ENCODE data around the gene UNK. TPM values are rescaled to one million over a fixed set of nuclear protein-coding genes. Genes with fewer than 3 reads are reported as not detected.
A peak's percentile ranks its signal among the peaks of the same experiment; 100 is the strongest.

Gene UNK
- total RNA-seq, 1 experiment from 2014 or later: 32.1 TPM

GRCh38 chr17:75778861-75779249 is 5.8 kb upstream of the UNK start:
- H3K4me1 ChIP-seq (ENCODE audit: control insufficient read depth, insufficient read depth, low read length): peaks cover 36% of the 10 kb centered on the region
- no TSS peak for BruUV-seq (replicated peaks)
- H3K9me3 ChIP-seq (ENCODE audit: control insufficient read depth, insufficient read depth, low read depth, low read length): no peaks in the 10 kb centered on the region
- H3K36me3 ChIP-seq (ENCODE audit: control insufficient read depth, insufficient read depth, low read length): peaks cover 28% of the 10 kb centered on the region
- in situ Hi-C loops (cut with HindIII; ENCODE audit: low pct_unique_long_range_greater_than_20kb, low sequenced_read_pairs) (no loop called here), intact Hi-C loops (cut with micrococcal nuclease; ENCODE audit: unreplicated experiment) (no loop called here)
- peak overlapping the region; percentile 92 for H3K27ac ChIP-seq (ENCODE audit: low read length)
- DNase-seq (ENCODE audit: low read depth, low spot score) (no peak), ATAC-seq (peak; percentile 8)
- ChIA-PET POLR2A (no interaction called here), CTCF (no interaction called here)
- no peak for TF ChIP-seq SIN3A (IDR thresholded peaks at IDR 0.05; ENCODE audit: borderline replicate concordance, insufficient read depth, low read depth, low read length)
- TF ChIP-seq CTCF (IDR thresholded peaks at IDR 0.05): peak; percentile 88
- peak overlapping the region; percentile 94 to 95 for H3K4me3 ChIP-seq (ENCODE audit: low read depth in 2 of 2, low read length in 2 of 2)
- no peaks in the 10 kb centered on the region for H3K27me3 ChIP-seq (ENCODE audit: control insufficient read depth, insufficient read depth, low read length)

GRCh38 chr17:75779250-75779986 is 5.2 kb upstream of the UNK start:
- peak; percentile 59; the same call in 1 of the 2 replicates for TF ChIP-seq CTCF (IDR thresholded peaks at IDR 0.05)
- peak; percentile 100 for TF ChIP-seq POLR2AphosphoS5 (IDR thresholded peaks at IDR 0.05; ENCODE audit: low read depth, low read length)
- TF ChIP-seq SIN3A (IDR thresholded peaks at IDR 0.05; ENCODE audit: borderline replicate concordance, insufficient read depth, low read depth, low read length): peak; percentile 97; the same call in 1 of the 2 replicates
- TF ChIP-seq REST (IDR thresholded peaks at IDR 0.05; ENCODE audit: insufficient read depth in 1 of 2, low read depth in 2 of 2, low read length in 1 of 2): peak in 1 of 2 experiments; percentile 41; a peak in 1 of 4 replicates
- peak; percentile 79 for TF ChIP-seq TCF7L2 (IDR thresholded peaks at IDR 0.05; ENCODE audit: low read depth, low read length)
- Histone ChIP-seq H3K9me3 (ENCODE audit: control insufficient read depth, insufficient read depth, low read depth, low read length) (no peaks in the 10 kb centered on the region), H3K27ac (ENCODE audit: low read length) (peak overlapping the region; percentile 92), H3K36me3 (ENCODE audit: control insufficient read depth, insufficient read depth, low read length) (peaks cover 28% of the 10 kb centered on the region), H3K4me1 (ENCODE audit: control insufficient read depth, insufficient read depth, low read length) (peaks cover 39% of the 10 kb centered on the region), H3K27me3 (ENCODE audit: control insufficient read depth, insufficient read depth, low read length) (no peaks in the 10 kb centered on the region), H3K4me3 (ENCODE audit: low read depth in 2 of 2, low read length in 2 of 2) (peak overlapping the region; percentile 94 to 95)
- BruUV-seq (replicated peaks): no TSS peak
- POLR2A ChIA-PET: interaction anchor here (0.6 to 1.0 kb wide), 14 partner anchors 9 to 174 kb away, joined by 3 to 10 read pairs (median 4); partner anchors contain the start of genes GALK1, SMIM5, TRIM65 and WBP2
- CTCF ChIA-PET: interaction anchor here (0.6 to 1.0 kb wide), 5 partner anchors 15 to 85 kb away, joined by 3 to 10 read pairs (median 4); partner anchors contain the start of gene GALK1
- DNase-seq (ENCODE audit: low read depth, low spot score): peak; percentile 97
- in situ Hi-C loops (cut with HindIII; ENCODE audit: low pct_unique_long_range_greater_than_20kb, low sequenced_read_pairs): no loop called here
- ATAC-seq: peak; percentile 80
- intact Hi-C loops (cut with micrococcal nuclease; ENCODE audit: unreplicated experiment): no loop called here

Data from Panc1 (cell line).